ENCODE results near the gene ARHGAP10. TPM values are rescaled to one million over a fixed set of nuclear protein-coding genes. Genes with fewer than 3 reads are reported as not detected.

The ARHGAP10 gene
- total RNA-seq, 1 donor from 2014 or later, result 15.5 TPM

DNA sequence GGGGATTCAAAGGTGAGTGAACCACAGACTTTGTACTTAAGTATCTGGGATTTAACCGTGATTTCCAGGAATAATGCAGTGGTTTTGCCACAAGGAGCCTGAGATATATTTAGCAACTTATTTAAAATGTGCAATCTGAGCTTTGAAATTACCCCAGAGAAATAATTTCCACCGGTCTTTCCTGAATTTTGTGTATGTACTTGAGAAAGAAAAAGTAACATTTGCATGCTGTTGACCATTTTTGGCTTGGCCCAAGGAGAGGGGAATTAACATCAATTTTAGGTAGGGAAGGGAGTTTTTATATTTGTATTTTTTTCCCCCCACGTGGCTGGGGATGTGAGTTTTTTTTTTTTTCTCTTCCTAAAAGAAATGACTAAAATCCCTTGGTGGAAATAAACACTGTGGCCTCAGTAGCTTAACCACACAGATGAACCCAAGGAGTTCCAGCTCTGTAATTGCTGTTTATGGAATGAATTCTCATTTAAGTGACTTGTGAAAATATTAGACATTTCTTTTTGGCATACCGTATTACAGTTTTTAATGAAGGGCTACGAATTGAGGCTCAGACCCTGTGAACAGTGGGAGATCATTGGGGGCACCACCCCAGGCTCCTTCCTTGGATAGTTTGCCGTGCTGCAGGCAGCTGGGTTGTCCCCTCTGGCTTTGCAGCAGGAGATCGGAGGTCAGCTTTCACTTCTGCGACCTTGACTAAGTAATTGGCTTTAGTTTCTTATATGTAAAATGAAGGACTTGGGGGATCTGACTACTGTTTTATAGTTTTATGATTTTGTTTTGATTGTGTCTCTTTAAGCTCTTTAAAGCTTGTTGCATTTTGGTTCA lies 116.1 kb downstream of the ARHGAP10 start:
- DNase-seq (ENCODE audit: low read depth), result no peak
- no peak overlapping the region for H3K4me3 ChIP-seq (ENCODE audit: low read depth, low read length)
- no peaks in the 10 kb centered on the region for H3K36me3 ChIP-seq (ENCODE audit: control insufficient read depth, insufficient read depth, low read length)
- H3K27me3 ChIP-seq (ENCODE audit: control insufficient read depth, insufficient read depth, low read length), result no peaks in the 10 kb centered on the region
- TF ChIP-seq, protein P1, sequence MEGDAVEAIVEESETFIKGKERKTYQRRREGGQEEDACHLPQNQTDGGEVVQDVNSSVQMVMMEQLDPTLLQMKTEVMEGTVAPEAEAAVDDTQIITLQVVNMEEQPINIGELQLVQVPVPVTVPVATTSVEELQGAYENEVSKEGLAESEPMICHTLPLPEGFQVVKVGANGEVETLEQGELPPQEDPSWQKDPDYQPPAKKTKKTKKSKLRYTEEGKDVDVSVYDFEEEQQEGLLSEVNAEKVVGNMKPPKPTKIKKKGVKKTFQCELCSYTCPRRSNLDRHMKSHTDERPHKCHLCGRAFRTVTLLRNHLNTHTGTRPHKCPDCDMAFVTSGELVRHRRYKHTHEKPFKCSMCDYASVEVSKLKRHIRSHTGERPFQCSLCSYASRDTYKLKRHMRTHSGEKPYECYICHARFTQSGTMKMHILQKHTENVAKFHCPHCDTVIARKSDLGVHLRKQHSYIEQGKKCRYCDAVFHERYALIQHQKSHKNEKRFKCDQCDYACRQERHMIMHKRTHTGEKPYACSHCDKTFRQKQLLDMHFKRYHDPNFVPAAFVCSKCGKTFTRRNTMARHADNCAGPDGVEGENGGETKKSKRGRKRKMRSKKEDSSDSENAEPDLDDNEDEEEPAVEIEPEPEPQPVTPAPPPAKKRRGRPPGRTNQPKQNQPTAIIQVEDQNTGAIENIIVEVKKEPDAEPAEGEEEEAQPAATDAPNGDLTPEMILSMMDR (IDR thresholded peaks at IDR 0.05; ENCODE audit: insufficient read depth, low read length, poor library complexity, severe bottlenecking), result no peak

DNA sequence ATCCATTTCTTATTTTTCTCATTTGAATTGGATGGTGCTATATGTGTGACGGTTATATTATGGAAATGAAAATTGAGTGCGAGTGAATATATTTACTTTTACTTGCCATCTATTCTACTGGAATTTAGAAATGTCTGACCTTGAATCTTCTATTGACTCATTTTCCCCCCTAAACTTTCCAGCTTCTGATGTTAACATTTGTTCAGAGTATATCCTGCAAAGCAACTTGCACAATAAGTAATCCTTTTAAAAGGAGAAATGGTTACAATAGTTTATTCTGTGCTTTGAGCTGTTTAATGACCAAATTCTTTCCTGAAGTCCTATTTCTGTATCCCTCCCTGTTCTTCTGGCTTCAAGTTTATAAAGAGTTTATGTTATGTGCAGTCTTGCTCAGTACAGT lies 116.7 kb downstream of the ARHGAP10 start:
- DNase-seq (ENCODE audit: low read depth), result no peak
- Histone ChIP-seq H3K36me3 (ENCODE audit: control insufficient read depth, insufficient read depth, low read length) (no peaks in the 10 kb centered on the region), H3K4me3 (ENCODE audit: low read depth, low read length) (no peak overlapping the region), H3K27me3 (ENCODE audit: control insufficient read depth, insufficient read depth, low read length) (no peaks in the 10 kb centered on the region)
- TF ChIP-seq, protein P1 (IDR thresholded peaks at IDR 0.05; ENCODE audit: insufficient read depth, low read length, poor library complexity, severe bottlenecking), result no peak

DNA sequence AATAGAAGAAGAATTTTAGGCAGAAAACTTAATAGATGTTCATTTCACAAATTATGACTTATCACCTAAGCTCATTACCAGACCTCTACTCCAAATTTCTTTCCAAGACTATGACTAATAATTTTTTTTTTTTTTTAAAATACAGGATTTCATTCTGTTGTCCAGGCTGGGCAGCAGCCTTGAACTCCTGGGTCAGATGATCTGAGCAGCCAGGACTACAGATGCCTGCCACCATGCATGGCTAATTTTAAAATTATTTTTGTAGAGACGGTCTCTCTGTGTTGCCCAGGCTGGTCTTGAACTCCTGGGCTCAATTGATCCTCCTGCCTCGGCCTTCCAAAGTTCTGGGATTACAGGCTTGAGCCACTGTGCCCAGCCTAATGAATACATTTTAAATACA lies 119.2 kb downstream of the ARHGAP10 start:
- Histone ChIP-seq H3K27me3 (ENCODE audit: control insufficient read depth, insufficient read depth, low read length) (no peaks in the 10 kb centered on the region), H3K4me3 (ENCODE audit: low read depth, low read length) (no peak overlapping the region), H3K36me3 (ENCODE audit: control insufficient read depth, insufficient read depth, low read length) (no peaks in the 10 kb centered on the region)
- TF ChIP-seq, protein P1 (IDR thresholded peaks at IDR 0.05; ENCODE audit: insufficient read depth, low read length, poor library complexity, severe bottlenecking), result no peak
- DNase-seq (ENCODE audit: low read depth), result no peak

DNA sequence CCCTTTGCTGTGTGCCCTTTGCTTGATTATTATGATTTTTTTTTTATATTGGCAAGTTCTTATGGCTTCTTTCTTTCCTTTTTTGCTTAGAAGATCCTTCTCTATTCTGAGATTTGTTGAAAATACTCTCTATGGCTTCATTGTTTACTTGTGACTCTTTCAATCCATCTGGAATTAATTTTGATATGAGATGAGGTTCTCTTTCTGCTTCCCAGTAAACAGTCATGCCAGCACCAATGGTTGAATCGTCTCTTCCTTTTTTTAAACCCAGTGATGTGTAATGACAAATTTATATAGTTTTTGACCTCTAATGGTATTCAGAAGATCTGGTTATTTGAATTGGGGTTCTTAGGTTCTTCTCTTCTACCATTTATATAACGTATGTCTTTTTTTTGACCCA lies 121.8 kb downstream of the ARHGAP10 start:
- no peaks in the 10 kb centered on the region for H3K27me3 ChIP-seq (ENCODE audit: control insufficient read depth, insufficient read depth, low read length)
- TF ChIP-seq, protein P1 (IDR thresholded peaks at IDR 0.05; ENCODE audit: insufficient read depth, low read length, poor library complexity, severe bottlenecking), result no peak
- H3K36me3 ChIP-seq (ENCODE audit: control insufficient read depth, insufficient read depth, low read length), result no peaks in the 10 kb centered on the region
- no peak overlapping the region for H3K4me3 ChIP-seq (ENCODE audit: low read depth, low read length)
- DNase-seq (ENCODE audit: low read depth), result no peak

DNA sequence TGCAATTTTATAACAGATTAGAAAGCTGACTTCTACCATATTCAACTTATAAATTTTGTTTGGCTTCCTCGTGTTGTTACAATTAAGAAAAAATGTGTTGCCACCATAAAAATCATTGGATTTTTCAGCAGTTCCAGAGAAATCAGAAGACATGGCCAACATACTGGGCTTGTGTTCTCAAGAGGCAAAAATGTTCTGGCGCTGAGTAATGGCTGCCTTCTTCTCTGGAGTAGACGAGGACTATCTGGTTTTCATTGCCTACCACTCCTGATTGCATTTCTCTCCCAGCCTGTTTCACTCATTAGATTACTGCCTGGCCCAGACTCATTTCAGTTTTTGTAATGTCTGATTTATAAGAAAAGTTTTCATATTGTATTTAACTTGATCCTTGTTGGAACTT lies 122.3 kb downstream of the ARHGAP10 start:
- TF ChIP-seq, protein P1 (IDR thresholded peaks at IDR 0.05; ENCODE audit: insufficient read depth, low read length, poor library complexity, severe bottlenecking), result no peak
- Histone ChIP-seq H3K27me3 (ENCODE audit: control insufficient read depth, insufficient read depth, low read length) (no peaks in the 10 kb centered on the region), H3K36me3 (ENCODE audit: control insufficient read depth, insufficient read depth, low read length) (no peaks in the 10 kb centered on the region), H3K4me3 (ENCODE audit: low read depth, low read length) (no peak overlapping the region)
- no peak for DNase-seq (ENCODE audit: low read depth)

DNA sequence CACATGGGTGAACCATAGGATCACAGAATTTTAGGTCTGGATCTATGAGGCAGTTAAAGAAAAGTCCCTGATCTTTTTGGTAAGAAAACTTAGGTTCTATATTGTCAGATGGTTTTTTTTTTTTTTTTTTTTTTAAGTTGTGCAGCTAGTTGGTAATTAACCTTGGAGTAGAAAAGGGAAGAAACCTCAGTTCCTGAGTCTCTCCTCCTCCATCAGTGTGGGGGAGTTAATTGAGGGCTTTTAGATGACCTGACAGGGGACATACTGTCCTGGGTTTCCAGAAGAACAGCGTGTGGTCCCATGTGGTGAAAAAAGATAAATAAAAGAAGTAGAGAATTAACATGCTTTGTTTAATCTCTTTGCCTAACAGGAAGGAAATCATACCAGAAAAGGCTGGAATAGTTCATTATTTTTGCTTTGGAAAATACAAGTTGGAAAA lies 123.7 kb downstream of the ARHGAP10 start:
- Histone ChIP-seq H3K36me3 (ENCODE audit: control insufficient read depth, insufficient read depth, low read length) (no peaks in the 10 kb centered on the region), H3K27me3 (ENCODE audit: control insufficient read depth, insufficient read depth, low read length) (no peaks in the 10 kb centered on the region), H3K4me3 (ENCODE audit: low read depth, low read length) (no peak overlapping the region)
- no peak for DNase-seq (ENCODE audit: low read depth)
- TF ChIP-seq, protein P1 (IDR thresholded peaks at IDR 0.05; ENCODE audit: insufficient read depth, low read length, poor library complexity, severe bottlenecking), result no peak

Data from kidney epithelial cell (primary cell).